Activated effector memory CD4-positive, alpha-beta T cell treated with anti-CD3 and anti-CD28 coated beads, Interleukin-2, amount 50 U/mL, for 16 hours (primary cell): Measurements from ENCODE around the gene ZEB2.
A peak's percentile ranks its signal among the peaks of the same experiment; 100 is the strongest.

Experiments
- DNase-seq: peaks from one replicate; pipeline ENCODE4 v3.0.0-alpha.2; 2020

The ZEB2 gene

GRCh38 chr2:144526831-144527230 is 6.9 kb upstream of the ZEB2 start:
- no peak for DNase-seq

DNA sequence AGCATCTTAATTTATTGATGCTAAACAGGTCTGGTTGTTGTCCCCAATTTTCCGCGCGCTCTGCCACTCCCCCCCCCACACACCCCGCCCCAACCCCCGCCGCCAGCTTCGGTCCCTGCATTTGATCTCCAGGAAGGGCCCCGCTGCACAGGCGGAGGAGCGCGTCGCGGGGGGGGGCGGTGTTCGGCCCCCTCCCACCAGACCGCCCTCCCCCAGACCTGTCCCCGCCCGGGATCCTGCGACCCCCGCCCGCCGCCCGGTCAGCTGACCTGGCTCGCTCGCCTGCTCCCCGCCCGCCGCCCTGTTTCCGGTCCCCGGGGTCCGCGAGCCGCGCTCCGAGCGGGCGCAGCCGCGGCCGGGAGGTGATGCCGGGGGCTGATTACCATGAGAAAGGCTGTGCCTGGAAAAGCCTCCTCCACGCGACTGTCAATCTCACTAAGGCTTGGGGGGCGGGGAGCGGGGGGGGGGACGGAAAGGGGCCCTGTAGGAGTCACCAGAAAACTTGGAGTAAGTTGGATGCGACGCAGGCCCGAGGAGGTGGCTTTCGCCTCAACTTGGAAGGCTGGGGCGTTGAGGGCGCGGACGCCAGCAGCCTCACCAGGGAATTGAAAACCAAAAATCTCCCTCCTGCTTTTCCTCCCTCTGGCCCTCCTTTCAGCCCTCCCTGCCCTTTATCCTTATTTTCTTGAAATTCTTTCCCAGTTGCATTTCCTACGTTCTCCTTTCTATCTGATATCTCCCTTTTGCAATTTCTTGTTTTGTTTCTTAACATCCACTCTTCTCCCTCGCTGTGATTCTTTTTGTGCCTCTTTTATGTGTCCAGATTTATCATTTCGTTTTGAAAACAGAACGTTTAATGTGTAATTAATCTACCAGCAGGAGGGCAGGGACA is 4.4 kb upstream of the ZEB2 start:
- peak; percentile 67 for DNase-seq

DNA sequence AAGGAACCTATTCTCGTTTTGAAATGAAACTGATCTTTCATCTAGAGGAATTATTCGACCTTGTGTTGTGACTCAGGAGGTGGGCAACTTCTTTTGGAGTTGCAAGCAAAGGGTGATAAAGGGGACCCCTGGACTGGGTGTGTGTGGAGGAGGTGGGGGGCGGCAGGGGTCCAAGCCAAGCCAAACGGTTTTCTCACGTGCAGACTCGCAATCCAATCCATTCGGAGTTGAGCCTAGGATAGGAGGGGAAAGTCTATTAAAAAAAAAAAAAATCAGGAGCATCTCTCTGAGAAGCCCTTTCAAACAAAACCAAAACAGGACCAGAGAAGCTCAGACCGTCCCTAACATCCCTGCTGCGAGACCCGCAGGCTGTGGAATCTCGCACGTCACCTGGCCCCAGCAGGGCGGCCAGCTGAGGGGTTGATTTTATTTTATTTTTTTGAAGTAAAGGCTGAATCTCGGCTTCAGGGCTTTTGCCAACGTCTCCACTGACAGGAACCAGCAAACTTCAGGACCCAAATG is 3.7 kb upstream of the ZEB2 start:
- DNase-seq = no peak

- DNase-seq = no peak
Observed at GRCh38 chr2:144522897-144523595, 3.1 kb upstream of the ZEB2 start.

DNA sequence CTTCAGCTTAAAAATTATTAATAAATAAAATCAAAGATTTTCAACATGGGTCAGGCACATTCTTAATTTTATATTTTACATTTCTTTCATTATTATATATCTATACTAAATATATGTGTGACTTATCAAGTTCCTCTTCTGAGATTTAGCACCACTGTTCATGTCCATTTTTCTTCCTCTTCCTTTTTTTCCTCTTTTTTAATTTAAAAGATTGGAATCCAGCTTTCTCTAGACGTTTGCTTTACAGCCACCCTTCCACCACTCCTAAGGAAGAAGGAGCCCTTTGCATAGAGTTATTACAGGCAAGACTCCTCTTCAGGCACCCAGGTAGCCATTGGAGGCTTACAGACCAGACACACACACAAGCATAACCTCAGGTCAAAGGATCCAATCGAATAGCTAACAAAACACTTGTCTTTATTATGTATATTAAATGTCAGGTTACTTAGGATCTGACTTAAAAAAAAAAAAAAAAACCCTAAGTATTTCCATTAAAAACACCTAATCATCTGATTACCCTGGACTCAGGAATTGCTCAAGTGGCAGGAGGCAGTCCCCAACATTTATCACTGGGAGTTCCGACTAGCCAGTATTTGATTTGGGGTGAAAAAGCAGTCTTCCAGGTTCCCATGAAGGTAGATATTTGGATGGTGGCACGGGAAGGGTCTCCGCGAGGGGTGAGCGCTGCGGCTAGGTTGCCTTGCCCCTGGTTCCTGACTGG is 2.4 kb upstream of the ZEB2 start:
- DNase-seq = no peak

DNA sequence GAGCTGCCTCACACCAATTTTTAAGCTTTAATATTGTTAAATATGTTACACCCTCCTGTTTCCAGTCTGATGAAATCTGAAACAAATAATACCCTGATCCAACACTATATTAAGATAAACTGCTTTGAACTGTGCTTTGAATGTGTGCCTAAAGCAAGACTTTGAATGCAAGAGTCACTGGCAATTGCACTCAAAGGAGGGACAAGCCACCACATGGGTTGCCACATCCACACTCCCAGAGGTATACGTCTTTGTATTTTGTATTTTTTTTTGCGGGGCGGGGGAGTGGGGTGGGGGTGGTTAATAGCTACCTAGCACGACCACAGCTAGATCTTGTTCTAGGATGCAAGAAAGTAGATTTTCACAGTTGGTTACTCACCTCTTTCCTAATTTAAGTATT is 1.8 kb upstream of the ZEB2 start:
- DNase-seq = no peak

GRCh38 chr2:144520756-144521487 is 1.0 kb upstream of the ZEB2 start:
- DNase-seq = no peak

DNA sequence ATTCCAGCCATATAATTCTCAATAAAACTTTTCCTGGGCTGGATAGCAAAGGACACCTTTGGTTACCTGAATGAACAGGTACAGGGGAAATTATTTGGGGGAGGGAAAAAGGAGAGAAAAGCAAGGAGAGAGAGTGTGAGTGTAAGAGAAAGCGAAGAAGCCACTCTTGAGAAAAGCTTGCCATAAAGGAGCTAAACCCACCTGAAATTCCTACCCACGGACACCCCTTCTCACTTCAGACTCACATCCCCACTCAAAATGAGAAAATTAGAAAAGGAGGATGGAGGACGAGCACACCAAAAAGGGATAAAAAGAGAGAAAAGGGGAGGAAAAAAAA is 354 bp downstream of the ZEB2 start:
- no peak for DNase-seq

DNA sequence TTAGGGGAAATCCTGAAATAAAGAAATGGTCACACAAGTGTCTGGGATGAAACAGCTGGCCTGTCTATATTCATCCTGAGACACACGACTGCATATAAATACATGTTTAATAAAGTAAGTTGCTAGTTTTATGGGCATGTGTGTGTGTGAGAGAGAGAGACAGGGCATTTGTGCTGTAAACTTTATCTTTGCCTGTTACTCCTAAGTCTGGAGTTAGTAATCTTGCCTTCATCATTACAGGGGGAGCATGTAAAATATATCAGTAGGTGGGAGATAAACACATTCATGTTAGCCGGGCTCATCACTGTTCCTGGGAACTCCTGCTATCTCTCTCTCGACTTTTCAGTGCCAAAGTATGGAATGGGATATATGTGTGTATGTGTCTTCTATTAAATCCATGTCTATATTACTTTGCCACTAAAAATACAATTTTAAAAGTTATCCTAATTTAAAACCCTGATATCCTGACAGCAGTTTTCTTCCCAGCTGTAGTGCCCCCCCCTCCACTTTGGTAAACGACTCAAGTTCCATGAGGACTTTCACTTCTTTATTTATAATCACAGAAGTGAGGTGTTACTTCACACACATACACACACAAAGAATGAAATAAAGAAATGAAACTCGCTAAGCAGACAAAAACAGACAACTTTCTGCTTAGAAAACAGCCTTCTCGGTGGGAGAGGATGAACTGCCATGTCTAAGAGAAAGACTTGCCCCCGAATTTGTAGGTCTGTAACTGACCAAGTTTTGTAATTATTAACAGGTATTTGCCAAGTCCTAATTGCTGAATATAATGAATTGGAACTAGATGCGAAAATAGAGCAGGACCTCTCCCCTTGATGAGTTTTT is 947 bp downstream of the ZEB2 start:
- no peak for DNase-seq

DNA sequence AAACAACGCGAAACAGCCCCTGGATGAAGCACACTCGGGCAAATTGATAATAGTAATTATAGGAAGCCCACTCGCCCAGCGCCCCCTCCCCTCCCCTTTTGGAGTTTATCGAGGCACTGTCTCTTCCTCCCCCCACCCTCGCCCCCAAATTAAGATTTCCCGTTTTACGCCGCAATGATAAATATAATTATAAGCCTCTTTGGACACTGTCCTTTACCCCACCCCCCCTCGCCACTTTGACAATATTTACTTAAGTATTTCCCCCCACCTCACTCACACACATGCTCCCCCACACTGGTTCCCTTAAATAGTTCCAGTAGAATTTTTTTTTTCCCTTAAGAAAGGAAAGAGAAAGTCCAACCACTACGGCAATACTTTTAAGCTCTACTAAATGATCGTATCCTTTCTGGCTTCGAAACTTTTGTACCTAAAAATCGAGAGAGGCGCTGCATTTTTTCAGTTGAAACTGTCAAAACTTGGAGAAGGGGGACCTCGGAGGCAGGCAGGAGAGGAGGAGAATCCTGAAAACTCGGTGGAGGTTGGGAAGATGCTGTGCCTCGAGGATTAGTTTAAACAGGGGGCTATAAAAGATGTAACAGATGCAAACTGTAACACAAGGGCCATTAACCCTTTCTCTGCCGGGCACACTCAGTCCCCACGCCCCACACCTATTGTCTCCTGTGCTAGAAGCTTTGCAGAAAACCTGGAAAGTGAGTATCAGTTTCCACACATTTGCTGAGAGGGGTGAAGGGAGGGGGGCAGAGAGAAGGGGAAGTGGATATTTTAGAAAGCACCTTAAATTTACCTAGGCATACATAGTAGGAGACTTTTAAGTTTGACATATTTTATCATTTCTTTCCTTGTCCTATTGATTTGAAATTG is 1.8 kb downstream of the ZEB2 start:
- DNase-seq = no peak

- DNase-seq = peak; percentile 82
Observed at GRCh38 chr2:144516981-144517865, 2.7 kb downstream of the ZEB2 start.

DNA sequence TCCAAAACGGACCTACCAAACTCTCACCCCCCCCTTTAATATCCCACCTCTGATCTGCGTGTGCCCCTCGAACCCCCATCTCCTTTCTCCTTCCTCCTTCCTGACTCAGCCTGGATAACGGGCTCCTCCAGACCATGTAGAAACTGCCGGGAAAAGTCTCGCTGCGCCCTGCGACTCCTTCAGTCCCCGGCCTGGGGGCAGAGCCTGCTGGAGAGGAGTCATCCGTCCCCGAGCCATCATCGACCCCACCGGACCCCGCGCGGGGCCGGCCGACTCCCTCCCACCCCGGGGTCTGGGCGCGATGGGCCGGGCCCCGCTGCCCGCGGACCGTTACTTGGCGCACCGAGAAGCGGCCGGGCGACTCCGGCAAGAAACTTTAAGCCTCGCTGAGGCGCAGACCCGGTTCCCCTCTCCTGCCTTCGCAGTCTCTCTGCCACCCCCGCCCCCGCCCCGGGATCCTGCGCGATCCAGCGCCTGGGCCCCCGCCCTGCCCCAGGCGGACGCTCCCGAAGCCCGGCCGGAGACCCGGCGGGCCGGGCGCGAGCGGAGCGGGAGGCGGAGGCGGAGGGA is 3.4 kb downstream of the ZEB2 start:
- DNase-seq = no peak

DNA sequence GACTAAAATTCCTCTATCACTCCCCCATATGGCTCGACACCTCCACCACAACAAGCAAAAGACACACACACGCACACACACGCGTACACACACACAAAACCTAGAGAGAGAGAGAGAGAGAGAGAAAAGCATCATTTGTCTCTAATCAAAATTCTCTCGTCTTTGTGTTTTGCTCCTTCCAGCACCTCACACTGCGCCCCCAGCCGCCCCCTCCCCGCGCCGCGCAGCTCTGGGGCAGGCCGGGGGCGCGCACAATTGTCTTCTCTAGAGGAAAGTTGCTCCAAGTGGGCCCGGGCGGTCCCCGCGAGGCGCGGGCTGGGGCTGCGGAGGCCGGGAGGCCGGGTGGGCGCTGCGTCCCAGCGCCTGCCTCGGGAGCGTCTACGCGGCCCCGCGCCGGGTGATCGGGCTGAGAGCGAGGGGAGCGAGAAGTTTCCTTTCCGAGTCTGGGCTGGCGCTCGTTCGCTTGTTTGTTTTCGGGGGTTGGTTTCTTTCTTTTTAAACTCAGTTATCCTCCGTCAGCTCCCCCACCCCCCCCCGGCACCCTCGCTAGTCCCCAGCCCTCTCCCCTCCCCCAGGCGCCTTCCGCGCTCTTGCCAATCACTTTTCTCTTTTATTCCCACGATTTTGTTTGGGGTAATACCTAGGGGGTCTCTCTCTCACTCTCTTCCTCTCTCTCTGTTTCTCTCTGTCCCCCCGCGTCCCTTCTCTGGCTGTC is 4.1 kb downstream of the ZEB2 start:
- peak; percentile 74 for DNase-seq

DNA sequence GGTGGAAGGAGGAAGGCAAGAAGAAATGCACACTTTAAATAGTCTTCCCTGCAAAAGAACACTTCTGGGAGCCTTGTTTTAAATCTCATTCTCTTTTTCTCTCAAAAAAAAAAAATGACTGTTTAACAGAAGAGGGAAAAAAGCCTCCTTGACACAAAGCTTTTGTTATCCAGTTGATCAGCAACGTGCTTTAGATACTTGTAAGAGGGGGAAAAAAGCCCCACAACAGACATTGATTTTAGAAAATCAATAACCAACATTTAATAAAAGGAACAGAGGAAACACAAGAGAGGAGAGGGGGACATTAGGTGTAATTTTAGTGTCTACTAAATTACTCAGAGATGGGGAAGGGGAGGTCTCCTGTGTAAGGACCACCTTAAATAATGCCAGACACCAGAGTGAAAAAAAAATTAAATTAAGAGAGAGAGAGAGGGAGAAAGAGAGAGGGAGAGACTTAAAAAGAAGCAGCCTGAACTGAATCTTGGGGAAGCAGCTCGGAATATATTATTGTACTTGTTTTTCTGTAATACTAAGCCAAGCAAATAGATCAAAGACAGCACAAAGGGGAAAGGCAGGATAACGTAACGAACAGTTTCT is 4.7 kb downstream of the ZEB2 start:
- DNase-seq = no peak

DNA sequence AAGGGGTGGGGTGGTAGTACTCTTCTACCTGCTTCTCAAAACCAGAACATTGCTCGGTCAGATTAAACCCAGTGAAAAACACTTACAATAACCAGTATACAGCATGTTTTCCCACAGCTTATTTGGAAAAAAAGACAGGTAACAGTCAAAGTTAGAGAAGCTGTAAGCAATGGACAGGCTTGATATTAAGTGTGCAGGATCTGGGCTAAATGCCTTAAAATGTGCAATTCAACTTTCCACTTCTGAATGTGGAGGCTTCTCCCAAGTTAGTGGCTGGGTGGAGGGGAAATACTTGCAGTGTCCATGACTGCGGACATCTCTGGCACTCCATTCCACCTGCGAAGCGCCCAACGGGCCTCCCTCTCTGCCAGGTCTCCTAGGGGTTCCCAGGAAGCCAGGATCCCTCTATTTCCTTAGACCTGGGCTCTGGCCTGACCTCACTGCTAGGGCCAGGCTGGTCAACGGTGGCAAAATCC is 5.3 kb downstream of the ZEB2 start:
- no peak for DNase-seq

DNA sequence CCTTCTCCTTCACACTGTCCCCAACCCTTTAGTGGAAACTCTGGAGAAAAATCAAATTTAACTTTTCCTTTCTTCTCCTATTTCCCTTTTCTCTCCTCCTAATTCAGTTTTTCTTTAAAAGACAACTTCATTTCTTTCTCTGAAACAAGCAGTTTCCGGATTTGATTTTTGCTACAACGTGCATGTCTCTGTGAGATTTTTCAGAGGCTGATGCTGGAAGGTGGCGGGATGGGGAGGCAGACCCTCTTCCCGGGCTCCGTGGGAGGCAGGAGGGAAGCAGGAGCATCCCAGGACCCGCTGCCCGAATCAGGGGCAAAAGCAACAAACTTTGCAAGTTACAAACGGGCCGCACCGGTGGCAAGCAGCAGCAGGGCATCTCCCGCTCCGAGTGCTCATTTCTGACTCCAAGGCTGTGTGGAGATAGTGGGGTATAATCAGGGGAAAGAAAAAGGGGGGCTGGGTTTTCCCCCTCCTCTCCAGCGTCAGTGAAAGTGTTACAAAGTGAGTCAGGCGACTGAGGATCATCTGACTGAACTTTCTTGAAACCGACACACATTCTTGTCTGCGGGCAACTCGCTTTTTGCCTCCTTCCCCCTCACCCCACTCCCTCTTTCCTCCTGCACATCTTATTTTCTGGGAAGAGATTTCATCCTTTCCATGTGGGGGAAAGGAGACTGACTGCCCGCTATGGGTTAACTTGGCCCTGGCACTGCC is 6.4 kb downstream of the ZEB2 start:
- no peak for DNase-seq

DNA sequence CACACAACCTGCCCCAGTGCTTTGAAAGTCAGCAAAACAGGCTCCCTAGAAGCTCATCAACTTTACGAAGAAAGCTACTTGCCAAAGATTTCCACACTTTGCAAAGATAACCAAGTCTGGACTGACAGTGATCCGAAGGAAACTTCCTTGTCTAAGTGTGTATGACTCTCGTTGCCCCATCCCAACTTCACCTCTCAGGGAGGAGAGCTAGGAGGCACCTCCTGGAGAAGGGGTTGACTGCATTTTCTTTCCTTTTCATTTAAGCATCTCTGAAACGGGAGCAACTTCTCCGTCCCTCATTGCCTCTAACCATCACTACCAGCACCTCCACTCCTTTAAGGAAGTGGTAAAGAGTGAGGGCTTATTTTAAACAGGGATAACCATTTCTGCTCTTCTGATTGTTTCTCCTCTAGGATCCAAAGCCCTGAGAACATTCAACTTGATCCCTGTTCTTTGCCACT is 7.0 kb downstream of the ZEB2 start:
- DNase-seq = no peak
